Astrocyte (in vitro differentiated cells and primary cell): Measurements from ENCODE around the gene CLMP. TPM values are rescaled to one million over a fixed set of nuclear protein-coding genes. Genes with fewer than 3 reads are reported as not detected.

Experiments used
- DNase-seq: peaks from one replicate; pipeline ENCODE4 v3.0.0-alpha.2; 2010; ENCODE audit warnings: low read depth
- FAIRE-seq: peaks from 2 replicates; lab custom pipeline; 2011; peaks lifted over from hg19 to GRCh38; lab: Jason Lieb, UNC
- H2AFZ ChIP-seq: 2 replicates; pipeline ENCODE4 v1.6.0; 2012; ENCODE audit warnings: low read depth, low read length, inconsistent platforms
- H3K27ac ChIP-seq: 2 replicates; pipeline ENCODE4 v1.5.1; 2011; ENCODE audit warnings: low read depth, low read length, inconsistent platforms
- H3K27me3 ChIP-seq: 2 replicates; pipeline ENCODE4 v1.6.0; 2011; ENCODE audit warnings: low read length, inconsistent platforms; ENCODE audit not compliant: insufficient read depth
- H3K36me3 ChIP-seq: 2 replicates; pipeline ENCODE4 v1.5.1; 2011; ENCODE audit warnings: low read length, inconsistent platforms; ENCODE audit not compliant: insufficient read depth
- H3K4me1 ChIP-seq: 2 replicates; pipeline ENCODE4 v1.5.1; 2011; ENCODE audit warnings: low read length, inconsistent platforms; ENCODE audit not compliant: insufficient read depth
- H3K4me2 ChIP-seq: 2 replicates; pipeline ENCODE4 v1.6.0; 2012; ENCODE audit warnings: low read length, inconsistent platforms
- H3K4me3 ChIP-seq: 2 replicates; pipeline ENCODE4 v1.5.1; 2011; ENCODE audit warnings: low read depth, mild to moderate bottlenecking, low read length, inconsistent platforms; ENCODE audit not compliant: insufficient read depth
- H3K79me2 ChIP-seq: 2 replicates; pipeline ENCODE4 v1.6.0; 2012; ENCODE audit warnings: mild to moderate bottlenecking, low read length, inconsistent platforms; ENCODE audit not compliant: insufficient read depth
- H3K9ac ChIP-seq: 2 replicates; pipeline ENCODE4 v1.6.0; 2012; ENCODE audit warnings: mild to moderate bottlenecking, low read length, inconsistent platforms
- H3K9me3 ChIP-seq: 2 replicates; pipeline ENCODE4 v1.5.1; 2012; ENCODE audit warnings: low read depth, mild to moderate bottlenecking, low read length, inconsistent platforms; ENCODE audit not compliant: insufficient read depth
- H4K20me1 ChIP-seq: 2 replicates; pipeline ENCODE4 v1.6.0; 2012; ENCODE audit warnings: low read length, inconsistent platforms; ENCODE audit not compliant: insufficient read depth
- H3K27ac Mint-ChIP-seq: one replicate; pipeline ENCODE4 v1.8.0; 2021; ENCODE audit warnings: mild to moderate bottlenecking, mixed read lengths; ENCODE audit not compliant: unreplicated experiment
- H3K27me3 Mint-ChIP-seq: one replicate; pipeline ENCODE4 v1.8.0; 2021; ENCODE audit warnings: low read depth, mixed read lengths; ENCODE audit not compliant: unreplicated experiment
- H3K36me3 Mint-ChIP-seq: one replicate; pipeline ENCODE4 v1.8.0; 2021; ENCODE audit warnings: low read depth, mixed read lengths; ENCODE audit not compliant: unreplicated experiment
- H3K4me1 Mint-ChIP-seq: one replicate; pipeline ENCODE4 v1.8.0; 2021; ENCODE audit warnings: low read depth, mixed read lengths; ENCODE audit not compliant: unreplicated experiment
- H3K4me3 Mint-ChIP-seq: one replicate; pipeline ENCODE4 v1.8.0; 2021; ENCODE audit warnings: mild to moderate bottlenecking, moderate library complexity, mixed read lengths; ENCODE audit not compliant: unreplicated experiment
- H3K9me3 Mint-ChIP-seq: one replicate; pipeline ENCODE4 v1.8.0; 2021; ENCODE audit warnings: mild to moderate bottlenecking, mixed read lengths; ENCODE audit not compliant: unreplicated experiment
- EZH2 ChIP-seq: IDR thresholded peaks from 2 replicates; pipeline ENCODE4 v1.6.1; 2012; ENCODE audit warnings: mild to moderate bottlenecking, low read length, inconsistent platforms; ENCODE audit not compliant: insufficient read depth
- total RNA-seq: library from RNA; stranded (reverse); gene quantifications from 2 replicates; pipeline ENCODE4 v1.2.1, GENCODE V29; 2021
- TF ChIP-seq, protein P1 (sequence below): IDR thresholded peaks from 2 replicates; pipeline ENCODE4 v1.5.1; 2011; ENCODE audit warnings: low read depth, mild to moderate bottlenecking, inconsistent platforms, low read length, moderate library complexity; ENCODE audit not compliant: insufficient read depth

Gene CLMP
- total RNA-seq, 1 donor from 2014 or later = 16.0 TPM

DNA sequence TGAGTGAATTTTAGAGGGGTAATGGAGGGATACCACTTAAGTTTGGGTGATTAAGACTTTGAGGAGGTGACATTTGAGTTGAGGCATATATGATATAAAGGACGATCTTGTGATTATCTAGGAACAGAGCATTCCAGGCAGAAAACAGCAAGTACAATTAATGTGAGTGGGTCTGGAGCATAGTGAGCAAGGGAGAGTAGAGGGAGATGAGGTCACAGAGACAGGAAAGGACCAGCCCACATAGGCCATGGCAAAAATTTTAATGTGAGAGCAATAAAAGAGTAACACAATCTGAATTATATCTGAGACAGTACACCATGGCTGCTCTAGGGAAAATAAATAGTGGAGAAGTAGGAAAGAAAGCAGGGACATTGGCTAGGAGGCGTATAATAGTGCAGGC, 118.6 kb downstream of the CLMP start:
- no peak overlapping the region for H3K4me3 ChIP-seq
- Mint-ChIP-seq H3K4me1 (no peaks in the 10 kb centered on the region), H3K4me3 (no peak overlapping the region), H3K27me3 (no peaks in the 10 kb centered on the region), H3K36me3 (peaks cover 8% of the 10 kb centered on the region), H3K27ac (no peak overlapping the region), H3K9me3 (no peaks in the 10 kb centered on the region)
- no peak overlapping the region for H3K4me2 ChIP-seq
- H3K4me1 ChIP-seq = no peaks in the 10 kb centered on the region
- no peaks in the 10 kb centered on the region for H3K79me2 ChIP-seq
- no peak overlapping the region for H2AFZ ChIP-seq
- H3K27me3 ChIP-seq = no peaks in the 10 kb centered on the region
- FAIRE-seq (no peak), DNase-seq (no peak)
- no peak overlapping the region for H3K27ac ChIP-seq
- H3K36me3 ChIP-seq = peaks cover 10% of the 10 kb centered on the region
- TF ChIP-seq EZH2 = no peak
- TF ChIP-seq, protein P1, sequence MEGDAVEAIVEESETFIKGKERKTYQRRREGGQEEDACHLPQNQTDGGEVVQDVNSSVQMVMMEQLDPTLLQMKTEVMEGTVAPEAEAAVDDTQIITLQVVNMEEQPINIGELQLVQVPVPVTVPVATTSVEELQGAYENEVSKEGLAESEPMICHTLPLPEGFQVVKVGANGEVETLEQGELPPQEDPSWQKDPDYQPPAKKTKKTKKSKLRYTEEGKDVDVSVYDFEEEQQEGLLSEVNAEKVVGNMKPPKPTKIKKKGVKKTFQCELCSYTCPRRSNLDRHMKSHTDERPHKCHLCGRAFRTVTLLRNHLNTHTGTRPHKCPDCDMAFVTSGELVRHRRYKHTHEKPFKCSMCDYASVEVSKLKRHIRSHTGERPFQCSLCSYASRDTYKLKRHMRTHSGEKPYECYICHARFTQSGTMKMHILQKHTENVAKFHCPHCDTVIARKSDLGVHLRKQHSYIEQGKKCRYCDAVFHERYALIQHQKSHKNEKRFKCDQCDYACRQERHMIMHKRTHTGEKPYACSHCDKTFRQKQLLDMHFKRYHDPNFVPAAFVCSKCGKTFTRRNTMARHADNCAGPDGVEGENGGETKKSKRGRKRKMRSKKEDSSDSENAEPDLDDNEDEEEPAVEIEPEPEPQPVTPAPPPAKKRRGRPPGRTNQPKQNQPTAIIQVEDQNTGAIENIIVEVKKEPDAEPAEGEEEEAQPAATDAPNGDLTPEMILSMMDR = no peak
- no peaks in the 10 kb centered on the region for H3K9me3 ChIP-seq
- no peaks in the 10 kb centered on the region for H4K20me1 ChIP-seq
- H3K9ac ChIP-seq = no peak overlapping the region

DNA sequence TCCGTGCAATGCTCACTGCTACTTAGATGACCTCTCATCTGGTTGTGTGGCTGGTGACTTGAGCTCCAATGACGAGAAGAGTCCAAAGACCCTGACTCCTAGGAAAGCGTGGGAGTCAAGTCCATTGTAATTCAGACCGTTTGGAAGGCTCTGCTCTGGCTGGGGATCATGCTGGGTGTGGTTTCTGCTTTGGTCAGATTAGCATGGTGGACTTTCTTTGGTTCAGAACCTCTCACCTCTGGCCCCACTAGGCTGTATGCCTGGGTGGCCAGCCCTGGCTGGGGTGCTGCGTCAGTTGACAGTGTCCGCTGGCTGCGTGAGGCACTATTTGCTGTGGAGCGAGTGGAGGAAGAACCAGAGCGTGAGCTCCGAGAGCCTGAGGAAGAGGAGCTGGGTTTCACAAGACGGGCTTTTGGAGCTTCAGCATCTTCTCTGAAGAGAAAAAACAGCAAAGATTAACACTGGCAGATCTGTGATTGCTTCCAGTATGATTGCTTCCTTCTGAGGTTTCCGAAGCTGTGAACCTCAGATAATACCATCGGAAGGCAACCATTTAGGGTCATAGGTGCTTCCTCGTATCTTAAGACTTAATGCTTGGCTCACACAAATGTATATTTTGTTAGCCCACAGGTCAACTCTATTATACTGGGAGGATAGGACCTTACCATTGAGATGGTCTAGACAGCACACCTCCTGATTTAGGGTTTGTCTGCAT, 121.5 kb downstream of the CLMP start:
- no peaks in the 10 kb centered on the region for H3K27me3 ChIP-seq
- no peak for DNase-seq
- peaks cover 8% of the 10 kb centered on the region for H3K36me3 ChIP-seq
- TF ChIP-seq EZH2 = no peak
- TF ChIP-seq, protein P1 = no peak
- H2AFZ ChIP-seq = no peak overlapping the region
- Mint-ChIP-seq H3K4me3 (no peak overlapping the region), H3K4me1 (no peaks in the 10 kb centered on the region), H3K27ac (no peak overlapping the region), H3K27me3 (no peaks in the 10 kb centered on the region), H3K9me3 (no peaks in the 10 kb centered on the region), H3K36me3 (peaks cover 8% of the 10 kb centered on the region)
- H3K79me2 ChIP-seq = no peaks in the 10 kb centered on the region
- H3K27ac ChIP-seq = no peak overlapping the region
- H3K4me2 ChIP-seq = no peak overlapping the region
- H3K9me3 ChIP-seq = no peaks in the 10 kb centered on the region
- no peak overlapping the region for H3K9ac ChIP-seq
- FAIRE-seq = no peak
- H4K20me1 ChIP-seq = no peaks in the 10 kb centered on the region
- H3K4me3 ChIP-seq = no peak overlapping the region
- no peaks in the 10 kb centered on the region for H3K4me1 ChIP-seq

DNA sequence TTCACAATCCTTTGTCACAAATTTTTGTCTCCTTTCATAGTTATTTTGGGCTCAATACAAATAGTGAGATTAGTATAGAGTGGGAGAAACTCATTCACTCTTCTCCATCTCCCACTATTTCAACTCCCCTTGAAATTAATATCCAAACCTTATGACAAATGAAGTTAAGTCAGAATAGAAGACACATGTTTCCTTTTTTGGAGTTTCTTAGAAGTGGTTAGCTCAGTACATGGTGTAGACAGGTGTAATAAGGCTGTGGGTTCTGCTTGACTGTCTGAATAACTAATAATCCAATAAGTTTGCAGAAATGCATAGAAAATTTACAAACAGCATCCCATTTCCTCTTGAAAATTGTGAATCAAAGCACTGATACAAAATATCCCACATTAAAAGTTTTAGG, 122.3 kb downstream of the CLMP start:
- Histone ChIP-seq H2AFZ (no peak overlapping the region), H3K27ac (no peak overlapping the region), H3K27me3 (no peaks in the 10 kb centered on the region), H3K4me2 (no peak overlapping the region), H3K36me3 (peaks cover 8% of the 10 kb centered on the region), H3K4me3 (no peak overlapping the region), H4K20me1 (no peaks in the 10 kb centered on the region), H3K4me1 (no peaks in the 10 kb centered on the region), H3K9ac (no peak overlapping the region), H3K79me2 (no peaks in the 10 kb centered on the region), H3K9me3 (no peaks in the 10 kb centered on the region)
- Mint-ChIP-seq H3K4me3 (peak overlapping the region; percentile 36), H3K9me3 (no peaks in the 10 kb centered on the region), H3K27ac (no peak overlapping the region), H3K4me1 (no peaks in the 10 kb centered on the region), H3K36me3 (peaks cover 8% of the 10 kb centered on the region), H3K27me3 (no peaks in the 10 kb centered on the region)
- TF ChIP-seq, protein P1 = no peak
- no peak for TF ChIP-seq EZH2
- DNase-seq (no peak), FAIRE-seq (no peak)
